ENCODE data around the gene SMTNL2. TPM values are rescaled to one million over a fixed set of nuclear protein-coding genes. Genes with fewer than 3 reads are reported as not detected.

Gene SMTNL2
- total RNA-seq, 6 experiments from 2014 or later: 0.12 to 0.25 (median 0.14) TPM; not detected in 3

DNA sequence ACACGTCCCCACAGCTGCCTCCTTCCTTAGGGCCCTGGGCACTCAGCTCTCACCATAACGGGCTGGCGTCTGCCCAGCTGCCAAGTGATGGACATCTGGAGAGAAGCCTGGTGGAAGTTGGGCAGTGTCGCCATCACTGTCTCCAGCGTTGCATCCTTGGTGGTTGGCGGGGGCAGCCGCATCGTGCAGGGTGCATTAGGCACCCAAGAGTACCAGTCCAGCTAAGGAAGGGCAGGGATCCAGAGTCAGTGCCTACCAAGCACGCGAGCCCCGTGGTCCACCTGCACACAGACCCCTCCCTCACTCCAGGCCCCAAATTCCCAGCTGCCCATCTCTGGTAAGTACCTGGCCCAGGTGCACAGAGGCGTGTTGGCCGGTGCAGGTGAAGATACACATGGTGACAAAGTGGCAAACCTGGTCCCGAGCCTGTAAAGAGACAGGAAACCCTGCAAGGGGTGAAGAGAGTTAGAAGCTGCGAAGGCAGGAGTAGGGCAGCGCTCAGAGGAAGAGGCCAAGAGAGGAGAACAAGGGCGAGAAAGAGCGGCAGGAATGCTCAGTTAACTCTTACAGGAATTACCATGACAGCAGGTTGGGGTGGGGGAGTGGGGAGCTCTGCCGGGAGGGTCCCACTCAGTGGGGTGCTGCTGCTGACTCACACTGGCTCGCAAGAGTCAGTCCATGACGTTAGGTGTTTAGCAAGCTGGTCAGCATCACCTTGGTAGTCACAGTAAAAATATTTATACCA lies 47.7 kb downstream of the SMTNL2 start:
- no peak for ATAC-seq
- intact Hi-C loops (cut with DNase I): no loop called here
- H3K4me1 ChIP-seq: no peaks in the 10 kb centered on the region
- no peaks in the 10 kb centered on the region for H3K27me3 ChIP-seq
- H3K9me3 ChIP-seq: no peaks in the 10 kb centered on the region
- H3K4me3 ChIP-seq: no peak overlapping the region
- H3K36me3 ChIP-seq: no peaks in the 10 kb centered on the region
- no peak for DNase-seq
- TF ChIP-seq, protein P1, sequence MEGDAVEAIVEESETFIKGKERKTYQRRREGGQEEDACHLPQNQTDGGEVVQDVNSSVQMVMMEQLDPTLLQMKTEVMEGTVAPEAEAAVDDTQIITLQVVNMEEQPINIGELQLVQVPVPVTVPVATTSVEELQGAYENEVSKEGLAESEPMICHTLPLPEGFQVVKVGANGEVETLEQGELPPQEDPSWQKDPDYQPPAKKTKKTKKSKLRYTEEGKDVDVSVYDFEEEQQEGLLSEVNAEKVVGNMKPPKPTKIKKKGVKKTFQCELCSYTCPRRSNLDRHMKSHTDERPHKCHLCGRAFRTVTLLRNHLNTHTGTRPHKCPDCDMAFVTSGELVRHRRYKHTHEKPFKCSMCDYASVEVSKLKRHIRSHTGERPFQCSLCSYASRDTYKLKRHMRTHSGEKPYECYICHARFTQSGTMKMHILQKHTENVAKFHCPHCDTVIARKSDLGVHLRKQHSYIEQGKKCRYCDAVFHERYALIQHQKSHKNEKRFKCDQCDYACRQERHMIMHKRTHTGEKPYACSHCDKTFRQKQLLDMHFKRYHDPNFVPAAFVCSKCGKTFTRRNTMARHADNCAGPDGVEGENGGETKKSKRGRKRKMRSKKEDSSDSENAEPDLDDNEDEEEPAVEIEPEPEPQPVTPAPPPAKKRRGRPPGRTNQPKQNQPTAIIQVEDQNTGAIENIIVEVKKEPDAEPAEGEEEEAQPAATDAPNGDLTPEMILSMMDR (IDR thresholded peaks at IDR 0.05): no peak
- WGBS (ENCODE audit: insufficient coverage, low coverage, low lambda C conversion rate, missing lambda C conversion rate): 72% methylated on average over 11 of the region's 21 CpGs
- no peak overlapping the region for H3K27ac ChIP-seq

DNA sequence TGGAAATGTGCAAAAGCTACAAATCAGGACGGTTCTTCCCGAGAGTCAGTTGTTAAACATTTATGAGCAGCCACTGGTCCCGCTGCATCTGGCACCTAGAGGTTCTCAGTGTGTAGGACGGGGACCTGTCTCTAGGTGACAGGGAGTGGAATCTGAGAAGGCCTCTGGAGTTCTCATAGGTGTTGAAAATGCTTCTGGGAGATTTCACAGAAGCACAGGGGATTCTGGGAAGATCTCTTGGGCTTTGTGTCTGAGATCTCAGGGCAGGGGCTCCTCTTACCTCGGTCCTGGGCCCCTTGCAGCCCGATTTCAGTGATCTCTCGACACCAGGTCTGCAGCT lies 48.2 kb downstream of the SMTNL2 start:
- WGBS (ENCODE audit: insufficient coverage, low coverage, low lambda C conversion rate, missing lambda C conversion rate): 75% methylated on average over 3 of the region's 7 CpGs
- DNase-seq (no peak), ATAC-seq (no peak)
- intact Hi-C loops (cut with DNase I): no loop called here
- Histone ChIP-seq H3K9me3 (no peaks in the 10 kb centered on the region), H3K4me3 (no peak overlapping the region), H3K27ac (no peak overlapping the region), H3K36me3 (no peaks in the 10 kb centered on the region), H3K27me3 (no peaks in the 10 kb centered on the region), H3K4me1 (no peaks in the 10 kb centered on the region)
- TF ChIP-seq POLR2A (IDR thresholded peaks at IDR 0.05): no peak
- TF ChIP-seq, protein P1 (IDR thresholded peaks at IDR 0.05): no peak

DNA sequence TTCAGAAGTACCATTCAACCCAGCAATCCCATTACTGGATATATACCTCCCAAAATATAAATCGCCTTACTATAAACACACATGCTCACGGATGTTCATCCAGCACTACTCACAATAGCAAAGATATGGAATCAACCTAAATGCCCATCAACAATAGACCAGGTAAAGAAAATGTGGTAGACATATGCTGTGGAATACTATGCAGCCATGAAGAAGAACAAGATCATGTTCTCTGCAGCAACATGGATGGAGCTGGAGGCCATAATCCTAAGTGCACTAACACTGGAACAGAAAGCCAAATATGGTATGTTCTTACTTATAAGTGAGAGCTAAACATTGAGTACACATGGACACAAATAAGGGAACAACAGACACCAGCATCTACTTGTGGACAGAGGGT lies 49.3 kb downstream of the SMTNL2 start:
- Histone ChIP-seq H3K27ac (no peak overlapping the region), H3K27me3 (no peaks in the 10 kb centered on the region), H3K4me3 (no peak overlapping the region), H3K9me3 (no peaks in the 10 kb centered on the region), H3K4me1 (no peaks in the 10 kb centered on the region), H3K36me3 (no peaks in the 10 kb centered on the region)
- WGBS (ENCODE audit: insufficient coverage, low coverage, low lambda C conversion rate, missing lambda C conversion rate): 78% methylated on average over 2 of the region's 2 CpGs
- ATAC-seq (no peak), DNase-seq (no peak)
- intact Hi-C loops (cut with DNase I): no loop called here
- TF ChIP-seq, protein P1 (IDR thresholded peaks at IDR 0.05): no peak
- no peak for TF ChIP-seq POLR2A (IDR thresholded peaks at IDR 0.05)

DNA sequence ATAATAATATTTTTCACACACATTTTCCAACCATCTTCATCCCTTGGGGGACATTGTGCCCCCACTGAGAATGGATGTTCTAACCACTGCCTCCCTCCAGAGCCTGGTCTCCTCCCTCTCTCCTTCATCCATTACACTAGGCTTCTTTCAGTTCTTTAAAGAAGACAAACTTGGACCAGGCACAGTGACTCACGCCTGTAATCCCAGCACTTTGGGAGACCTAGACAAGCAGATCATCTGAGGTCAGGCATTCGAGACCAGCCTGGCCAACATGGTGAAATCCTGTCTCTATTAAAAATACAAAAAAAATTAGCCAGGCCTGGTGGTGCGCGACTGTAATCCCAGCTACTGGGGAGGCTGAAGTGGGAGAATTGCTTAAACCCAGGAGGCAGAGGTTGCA lies 50.6 kb downstream of the SMTNL2 start:
- Histone ChIP-seq H3K4me1 (no peaks in the 10 kb centered on the region), H3K27me3 (no peaks in the 10 kb centered on the region), H3K9me3 (no peaks in the 10 kb centered on the region), H3K4me3 (no peak overlapping the region), H3K36me3 (no peaks in the 10 kb centered on the region), H3K27ac (no peak overlapping the region)
- ATAC-seq: no peak
- intact Hi-C loops (cut with DNase I): no loop called here
- DNase-seq: no peak
- TF ChIP-seq, protein P1 (IDR thresholded peaks at IDR 0.05): no peak
- TF ChIP-seq POLR2A (IDR thresholded peaks at IDR 0.05): no peak
- 62% methylated on average over 4 of the region's 4 CpGs for WGBS (ENCODE audit: insufficient coverage, low coverage, low lambda C conversion rate, missing lambda C conversion rate)

All from right lobe of liver (tissue), 6 donors.